Right atrium auricular region (tissue), 2 donors: ENCODE measurements around the gene HSP90B1. TPM values are rescaled to one million over a fixed set of nuclear protein-coding genes. Genes with fewer than 3 reads are reported as not detected.

Experiments
- DNase-seq: peaks from one replicate; pipeline ENCODE4 v3.0.0-alpha.2; 2019; ENCODE audit warnings: low spot score
- H3K27ac ChIP-seq, 2 donors: fragments of 200-600 bp; sonication (generic); 1 replicate in 1 of 2; 2 replicates in 1 of 2; pipeline ENCODE4 v1.5.1; 2016 to 2019
- H3K27me3 ChIP-seq, 2 donors: fragments of 200-600 bp; sonication (generic); one replicate each; pipeline versions ENCODE4 v1.5.1 to v1.6.0; 2017 to 2019
- H3K36me3 ChIP-seq: fragments of 200-600 bp; sonication (generic); one replicate; pipeline ENCODE4 v1.5.1; 2016
- H3K4me1 ChIP-seq, 2 donors: fragments of 200-600 bp; sonication (generic); one replicate each; pipeline versions ENCODE4 v1.5.1 to v1.6.0; 2017 to 2019
- H3K4me3 ChIP-seq, 2 donors: fragments of 200-600 bp; sonication (generic); 1 replicate in 1 of 2; 2 replicates in 1 of 2; pipeline ENCODE4 v1.5.1; 2017 to 2019; ENCODE audit warnings: mild to moderate bottlenecking in 1 of 2, moderate library complexity in 1 of 2
- H3K9me3 ChIP-seq, 2 donors: fragments of 200-600 bp; sonication (generic); one replicate each; pipeline ENCODE4 v1.5.1; 2019
- total RNA-seq, 2 donors: library from RNA; depleted of rRNA; stranded (reverse); fragments of >200 nt; gene quantifications; one replicate each; pipeline ENCODE4 v1.1.0, GENCODE V29; 2016
- TF ChIP-seq, protein P1 (sequence below), 2 donors: fragments of 200-600 bp; sonication (generic); IDR thresholded peaks; one replicate each; pipeline ENCODE4 v1.5.1; 2019; ENCODE audit warnings: antibody characterized with exemption in 2 of 2

The HSP90B1 gene
- total RNA-seq = 100 to 1,000 TPM; 245 to 272 TPM

DNA sequence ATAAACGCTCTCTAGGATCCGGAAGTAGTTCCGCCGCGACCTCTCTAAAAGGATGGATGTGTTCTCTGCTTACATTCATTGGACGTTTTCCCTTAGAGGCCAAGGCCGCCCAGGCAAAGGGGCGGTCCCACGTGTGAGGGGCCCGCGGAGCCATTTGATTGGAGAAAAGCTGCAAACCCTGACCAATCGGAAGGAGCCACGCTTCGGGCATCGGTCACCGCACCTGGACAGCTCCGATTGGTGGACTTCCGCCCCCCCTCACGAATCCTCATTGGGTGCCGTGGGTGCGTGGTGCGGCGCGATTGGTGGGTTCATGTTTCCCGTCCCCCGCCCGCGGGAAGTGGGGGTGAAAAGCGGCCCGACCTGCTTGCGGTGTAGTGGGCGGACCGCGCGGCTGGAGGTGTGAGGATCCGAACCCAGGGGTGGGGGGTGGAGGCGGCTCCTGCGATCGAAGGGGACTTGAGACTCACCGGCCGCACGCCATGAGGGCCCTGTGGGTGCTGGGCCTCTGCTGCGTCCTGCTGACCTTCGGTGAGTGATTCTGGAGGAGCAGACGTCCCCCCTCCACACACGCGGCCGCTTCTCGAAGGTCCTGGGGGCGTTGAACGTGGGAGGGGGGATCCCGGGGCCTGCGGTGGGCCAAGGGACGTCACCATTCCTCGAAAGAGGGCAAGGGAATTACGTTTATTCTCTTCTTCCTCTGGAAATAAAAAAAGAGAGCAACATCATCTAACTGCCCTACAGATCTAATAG is at the start of gene HSP90B1:
HSP90B1 (plus strand) TSS at position 377 of the 753 bp plus-strand sequence; CDS start at position 483, 106 bp downstream.
- Histone ChIP-seq H3K4me1 (peaks cover 0 to 48% of the 10 kb centered on the region in 2 donors), H3K27ac (peak within 1 kb of the TSS; percentile 93 to 96), H3K36me3 (peaks cover 30% of the 10 kb centered on the region), H3K9me3 (no peaks in the 10 kb centered on the region), H3K4me3 (peak within 1 kb of the TSS; percentile 67 to 93), H3K27me3 (no peaks in the 10 kb centered on the region)
- TF ChIP-seq, protein P1, sequence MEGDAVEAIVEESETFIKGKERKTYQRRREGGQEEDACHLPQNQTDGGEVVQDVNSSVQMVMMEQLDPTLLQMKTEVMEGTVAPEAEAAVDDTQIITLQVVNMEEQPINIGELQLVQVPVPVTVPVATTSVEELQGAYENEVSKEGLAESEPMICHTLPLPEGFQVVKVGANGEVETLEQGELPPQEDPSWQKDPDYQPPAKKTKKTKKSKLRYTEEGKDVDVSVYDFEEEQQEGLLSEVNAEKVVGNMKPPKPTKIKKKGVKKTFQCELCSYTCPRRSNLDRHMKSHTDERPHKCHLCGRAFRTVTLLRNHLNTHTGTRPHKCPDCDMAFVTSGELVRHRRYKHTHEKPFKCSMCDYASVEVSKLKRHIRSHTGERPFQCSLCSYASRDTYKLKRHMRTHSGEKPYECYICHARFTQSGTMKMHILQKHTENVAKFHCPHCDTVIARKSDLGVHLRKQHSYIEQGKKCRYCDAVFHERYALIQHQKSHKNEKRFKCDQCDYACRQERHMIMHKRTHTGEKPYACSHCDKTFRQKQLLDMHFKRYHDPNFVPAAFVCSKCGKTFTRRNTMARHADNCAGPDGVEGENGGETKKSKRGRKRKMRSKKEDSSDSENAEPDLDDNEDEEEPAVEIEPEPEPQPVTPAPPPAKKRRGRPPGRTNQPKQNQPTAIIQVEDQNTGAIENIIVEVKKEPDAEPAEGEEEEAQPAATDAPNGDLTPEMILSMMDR (IDR thresholded peaks at IDR 0.05) = no peak
- DNase-seq = peak; percentile 100

DNA sequence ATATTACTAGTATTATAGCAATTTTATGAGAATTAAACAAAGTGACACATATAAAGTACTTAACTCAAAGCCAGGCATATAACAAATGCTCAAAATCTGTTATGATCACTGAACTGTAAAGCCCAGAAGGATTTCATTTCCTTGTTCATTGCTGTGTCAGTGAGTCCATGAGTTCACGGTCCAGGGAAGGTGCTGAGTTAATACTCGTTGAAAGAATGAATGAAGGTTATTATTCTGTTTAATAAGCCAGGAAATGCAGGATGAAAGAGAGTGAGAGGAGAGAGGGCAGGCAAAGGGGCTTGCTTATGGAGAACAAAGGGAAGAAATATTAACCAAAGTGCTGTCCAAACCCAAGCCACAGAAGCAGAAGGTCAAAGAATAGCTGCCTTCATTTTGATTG is 48.9 kb upstream of the HSP90B1 start:
- TF ChIP-seq, protein P1 (IDR thresholded peaks at IDR 0.05) = no peak
- Histone ChIP-seq H3K4me1 (no peaks in the 10 kb centered on the region), H3K9me3 (no peaks in the 10 kb centered on the region), H3K27ac (no peak overlapping the region), H3K27me3 (no peaks in the 10 kb centered on the region), H3K36me3 (no peaks in the 10 kb centered on the region), H3K4me3 (no peak overlapping the region)
- no peak for DNase-seq

DNA sequence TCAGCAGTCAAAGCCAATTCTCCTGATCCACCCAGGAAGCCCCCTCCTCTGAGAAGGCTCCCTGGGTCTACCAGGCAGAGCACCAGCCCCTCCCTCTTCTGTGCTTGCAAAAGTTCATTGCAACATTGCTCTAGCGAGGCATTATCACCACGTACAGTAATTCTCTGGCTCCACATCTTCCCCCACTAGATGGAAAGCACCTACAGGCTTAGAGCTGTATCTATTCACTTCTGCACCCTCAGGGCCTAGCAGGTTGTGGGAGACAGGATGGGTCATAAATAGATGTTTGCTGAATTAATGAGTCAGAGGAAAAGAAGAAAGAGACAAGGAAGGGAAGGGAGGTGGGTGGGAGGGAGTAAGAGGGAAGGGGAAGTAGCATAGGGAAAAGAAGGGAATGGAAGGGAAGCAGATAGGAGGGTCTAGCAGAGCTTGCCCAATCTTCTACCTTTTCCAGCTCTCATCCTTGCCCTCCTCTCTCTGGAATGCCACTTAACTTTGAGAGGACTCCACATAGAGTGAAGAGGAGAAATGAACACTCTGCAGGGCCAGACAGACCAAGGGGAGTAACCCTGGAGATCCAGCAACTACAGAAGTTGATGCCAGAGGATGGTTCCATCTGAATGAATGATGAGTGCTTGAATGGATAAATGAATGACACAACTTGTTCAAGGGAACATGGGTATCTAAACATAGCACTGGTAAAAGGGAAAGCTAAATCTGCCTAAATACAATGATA is 47.2 kb upstream of the HSP90B1 start:
- H3K36me3 ChIP-seq = no peaks in the 10 kb centered on the region
- TF ChIP-seq, protein P1 (IDR thresholded peaks at IDR 0.05) = no peak
- DNase-seq = no peak
- H3K27ac ChIP-seq = no peak overlapping the region
- H3K4me1 ChIP-seq = no peaks in the 10 kb centered on the region
- H3K9me3 ChIP-seq = no peaks in the 10 kb centered on the region
- H3K4me3 ChIP-seq = no peak overlapping the region
- H3K27me3 ChIP-seq = no peaks in the 10 kb centered on the region

DNA sequence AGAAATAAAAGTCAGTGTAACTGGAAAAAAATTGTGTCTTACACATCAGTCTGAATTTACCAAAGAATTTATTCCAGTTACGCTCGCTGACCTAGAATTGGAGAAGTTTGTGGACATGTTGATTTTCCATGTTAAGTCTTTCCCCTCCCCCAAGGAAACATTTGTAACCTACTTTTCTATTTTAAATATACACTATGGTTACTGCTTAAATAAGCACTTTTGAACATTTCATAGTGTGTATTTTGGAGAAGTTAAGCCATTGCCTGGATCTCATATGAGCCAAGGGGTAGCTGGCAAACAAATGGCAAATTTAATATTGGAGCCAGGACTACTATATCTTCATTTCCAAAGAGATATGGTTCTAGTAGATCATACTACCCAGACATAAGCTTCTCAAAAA is 46.3 kb upstream of the HSP90B1 start:
- H3K4me1 ChIP-seq = no peaks in the 10 kb centered on the region
- no peaks in the 10 kb centered on the region for H3K27me3 ChIP-seq
- H3K4me3 ChIP-seq = no peak overlapping the region
- no peaks in the 10 kb centered on the region for H3K36me3 ChIP-seq
- TF ChIP-seq, protein P1 (IDR thresholded peaks at IDR 0.05) = no peak
- H3K27ac ChIP-seq = no peak overlapping the region
- no peak for DNase-seq
- no peaks in the 10 kb centered on the region for H3K9me3 ChIP-seq

DNA sequence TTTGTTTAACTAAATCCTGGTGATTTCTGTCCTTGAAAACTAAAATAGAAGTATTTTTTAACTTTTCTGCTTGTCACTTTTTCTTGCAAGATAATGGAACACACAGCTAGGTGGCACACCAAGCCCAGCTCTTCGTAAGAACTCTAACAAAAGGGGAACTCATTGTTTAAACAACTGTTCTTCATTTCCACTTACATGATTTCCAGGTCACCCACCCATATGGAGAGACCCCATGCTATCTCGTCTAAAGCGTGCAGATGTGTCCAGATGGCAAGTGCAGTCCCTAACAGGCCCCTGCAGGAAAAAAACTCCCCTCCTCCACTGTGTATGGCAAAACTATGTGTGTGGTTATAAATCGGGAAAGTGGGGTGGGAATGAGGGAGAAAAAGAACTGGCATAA is 45.9 kb upstream of the HSP90B1 start:
- Histone ChIP-seq H3K27ac (no peak overlapping the region), H3K9me3 (no peaks in the 10 kb centered on the region), H3K4me3 (no peak overlapping the region), H3K36me3 (no peaks in the 10 kb centered on the region), H3K27me3 (no peaks in the 10 kb centered on the region), H3K4me1 (no peaks in the 10 kb centered on the region)
- TF ChIP-seq, protein P1 (IDR thresholded peaks at IDR 0.05) = peak in 1 of 2 donors; percentile 43
- no peak for DNase-seq
